GM18858 (cell line): ENCODE data around the gene IGFBP5.

Experiments used
- ATAC-seq: cut with Tn5 transposase; IDR thresholded peaks from one replicate; pipeline ENCODE4 v1.9.1; 2021; ENCODE audit not compliant: unreplicated experiment

Gene IGFBP5

DNA sequence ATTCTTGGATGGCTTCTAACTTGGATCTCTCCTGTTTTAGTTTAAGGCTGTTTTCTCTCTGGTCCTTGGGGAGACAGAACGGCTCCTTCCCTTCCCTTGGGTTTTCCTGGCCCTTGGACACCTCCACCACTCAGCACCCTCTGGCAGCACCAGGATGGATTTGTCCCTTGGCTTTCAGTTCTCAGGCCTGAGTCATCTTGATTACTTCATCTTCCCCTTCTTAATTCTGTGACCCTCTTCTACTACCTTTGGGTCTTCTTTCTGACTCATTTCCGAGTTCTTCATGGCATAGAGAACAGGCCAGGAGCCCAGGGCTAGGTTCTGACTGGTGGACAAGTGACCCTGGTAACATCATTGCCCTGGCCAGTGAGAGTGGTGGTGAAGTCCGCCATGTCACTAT is 47.2 kb downstream of the IGFBP5 start:
- no peak for ATAC-seq

DNA sequence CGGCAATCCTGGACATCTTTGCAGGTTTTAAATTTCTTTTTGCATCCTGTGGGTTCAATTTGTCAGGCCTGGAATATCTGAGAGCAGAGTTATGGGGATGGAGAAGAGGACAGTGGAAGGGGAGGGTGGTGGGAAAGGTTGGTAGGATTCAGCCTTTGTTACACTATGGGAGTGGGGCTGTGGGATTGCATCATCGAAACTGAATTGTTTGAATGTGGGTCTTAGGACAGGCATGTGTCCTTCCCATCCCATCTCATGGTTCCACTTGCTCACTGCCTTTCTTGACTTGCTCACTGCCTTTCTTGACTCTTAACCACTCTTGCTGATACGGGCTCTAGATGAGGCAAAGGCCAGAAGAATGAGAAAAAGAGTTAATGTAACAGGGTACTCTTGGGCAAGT is 49.2 kb downstream of the IGFBP5 start:
- no peak for ATAC-seq

DNA sequence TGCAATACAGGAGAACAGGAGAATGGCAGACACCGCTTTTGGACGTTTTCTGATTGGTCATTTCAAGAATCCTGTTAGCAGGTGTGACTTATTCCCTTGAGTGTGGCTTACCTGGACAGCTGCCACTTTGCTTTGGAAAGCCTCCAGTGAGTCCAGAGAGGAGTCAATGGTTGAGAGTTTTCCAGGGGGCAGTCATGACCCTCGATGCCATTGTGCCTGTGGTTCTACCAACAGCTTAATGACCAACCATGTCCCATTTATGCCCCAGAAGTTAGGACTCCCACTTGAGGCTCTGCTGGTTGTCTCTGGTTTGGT is 49.8 kb downstream of the IGFBP5 start:
- ATAC-seq, result no peak

DNA sequence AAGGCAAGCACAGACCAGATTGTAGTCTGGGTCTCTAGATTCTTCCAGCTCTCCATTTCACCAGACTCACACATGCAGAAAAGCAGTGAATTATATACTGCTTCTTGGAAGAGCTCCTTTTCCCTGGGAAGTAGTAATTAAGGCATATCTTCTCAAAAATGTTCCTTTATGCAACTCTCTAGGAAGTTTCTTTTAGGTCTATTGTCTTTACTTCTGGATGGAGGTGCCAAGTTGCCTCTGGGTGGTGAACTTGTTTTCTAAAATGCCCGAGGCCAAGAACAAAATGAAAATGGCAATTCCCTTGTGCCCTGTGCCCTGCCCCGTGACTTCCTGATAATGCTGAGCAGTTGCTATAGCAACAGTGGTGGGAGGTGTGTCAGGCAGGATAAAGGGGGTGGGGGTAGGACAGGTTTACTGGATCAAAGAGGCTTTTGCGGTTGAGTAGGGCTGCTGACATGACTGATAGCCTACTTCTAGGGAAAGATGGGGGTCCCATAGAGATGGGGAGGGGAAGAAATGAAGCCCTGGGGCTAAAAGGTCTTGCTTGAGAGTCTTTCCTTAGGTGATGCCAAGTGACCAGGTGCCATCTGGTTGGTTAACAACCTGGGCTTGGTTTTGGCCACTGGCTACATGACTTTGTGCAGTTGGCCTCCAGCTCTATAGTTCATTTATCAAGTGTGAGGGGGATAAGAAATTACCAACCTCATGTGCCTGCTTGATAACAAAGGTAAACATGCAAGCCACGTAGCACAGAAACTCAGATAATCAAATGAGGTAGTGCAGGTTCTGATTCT is 50.3 kb downstream of the IGFBP5 start:
- ATAC-seq, result no peak

DNA sequence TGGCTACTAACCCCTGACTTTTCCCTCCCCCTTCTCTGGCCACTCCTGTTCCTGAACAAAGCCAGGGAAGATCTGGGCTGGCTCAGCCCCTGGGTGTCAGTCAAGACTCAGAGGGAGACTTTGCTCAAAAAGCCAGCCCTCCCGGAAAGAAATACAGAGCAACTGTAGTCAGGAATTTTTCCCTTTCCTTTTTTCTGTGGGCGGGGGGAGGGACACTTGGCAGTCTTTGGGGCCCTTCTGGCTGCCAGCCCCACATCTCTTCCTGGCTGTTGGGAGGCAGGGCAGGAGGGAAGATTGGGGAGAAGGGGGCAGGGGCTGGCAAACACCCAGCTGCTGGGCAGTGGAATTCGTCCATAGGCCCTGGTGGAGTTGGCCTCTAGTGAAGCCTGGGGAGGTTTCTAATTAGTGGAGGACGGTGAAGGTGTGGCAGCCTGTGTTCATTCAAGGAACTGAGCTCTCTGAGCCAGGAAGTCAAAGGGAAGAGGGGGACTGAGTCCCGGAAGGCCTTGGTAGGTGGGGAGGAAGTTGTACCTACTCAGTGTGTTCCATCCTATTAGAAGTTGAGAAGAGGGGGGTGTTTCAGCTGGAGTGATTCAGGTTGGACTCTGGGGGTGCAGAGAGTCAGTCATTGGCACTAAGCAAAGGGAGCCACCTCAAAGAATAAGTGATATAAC is 51.2 kb downstream of the IGFBP5 start:
- ATAC-seq, result no peak

DNA sequence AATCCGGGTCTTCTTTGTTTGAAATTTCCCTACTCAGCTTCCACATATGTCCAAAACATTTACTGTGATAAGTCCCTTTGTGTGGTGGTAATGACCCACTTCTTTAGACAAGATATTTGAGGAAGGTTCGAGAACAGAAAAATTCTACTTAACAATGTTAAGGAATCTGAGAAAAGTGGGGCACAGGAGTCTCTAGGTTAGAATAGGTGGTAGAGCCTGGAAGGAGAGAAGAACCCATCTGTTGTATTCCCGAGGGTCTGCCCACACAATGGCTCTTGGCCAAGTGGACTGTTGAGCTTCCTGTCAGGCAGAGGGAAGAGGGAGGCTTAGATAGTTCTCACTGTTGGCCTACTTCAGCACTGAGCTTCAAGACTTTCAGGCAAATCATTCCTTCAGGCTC is 57.9 kb downstream of the IGFBP5 start:
- no peak for ATAC-seq

DNA sequence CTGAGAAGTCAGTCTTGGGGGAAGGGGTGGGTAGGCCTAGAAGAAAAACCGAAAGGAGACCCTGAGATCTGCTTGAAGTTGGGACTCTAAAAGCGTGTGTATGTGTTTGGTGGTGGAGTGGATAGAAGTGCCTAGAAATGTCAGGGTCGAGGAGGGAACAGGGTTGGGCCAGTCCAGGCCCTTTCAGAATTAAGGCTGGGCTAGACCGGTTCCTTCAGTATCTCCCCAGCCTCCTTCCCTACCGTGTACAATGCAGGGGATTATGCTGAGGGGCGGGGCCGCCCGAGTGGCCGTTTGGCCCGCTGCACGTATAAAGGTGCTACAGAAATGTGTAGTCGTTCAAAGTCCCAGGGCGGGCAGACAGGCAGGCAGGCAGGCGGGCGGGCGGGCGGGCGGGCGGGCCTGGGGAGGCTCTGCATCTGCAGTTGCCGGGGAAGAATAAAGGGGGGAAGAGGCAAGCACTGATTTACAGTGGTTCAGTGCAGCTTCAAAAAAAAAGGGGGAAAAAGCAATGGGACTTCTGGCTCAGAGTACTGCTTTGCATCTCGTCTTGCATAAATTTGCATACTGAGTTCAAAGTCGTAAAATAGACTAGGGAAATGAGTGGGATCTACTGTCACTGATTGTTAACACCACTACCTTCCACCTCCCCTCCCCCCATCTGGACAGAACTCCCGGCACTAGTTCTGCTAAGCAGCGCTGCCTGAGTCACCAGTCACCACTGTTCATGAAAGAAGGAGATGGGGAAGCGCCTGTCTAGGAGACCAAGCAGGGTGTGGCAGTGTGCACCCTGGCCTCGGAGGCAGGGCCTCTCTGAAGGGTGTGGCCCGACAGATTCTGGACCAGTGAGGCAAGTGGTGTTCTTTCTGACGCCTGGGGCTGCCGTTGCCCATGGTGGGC is 58.5 kb downstream of the IGFBP5 start:
- no peak for ATAC-seq

DNA sequence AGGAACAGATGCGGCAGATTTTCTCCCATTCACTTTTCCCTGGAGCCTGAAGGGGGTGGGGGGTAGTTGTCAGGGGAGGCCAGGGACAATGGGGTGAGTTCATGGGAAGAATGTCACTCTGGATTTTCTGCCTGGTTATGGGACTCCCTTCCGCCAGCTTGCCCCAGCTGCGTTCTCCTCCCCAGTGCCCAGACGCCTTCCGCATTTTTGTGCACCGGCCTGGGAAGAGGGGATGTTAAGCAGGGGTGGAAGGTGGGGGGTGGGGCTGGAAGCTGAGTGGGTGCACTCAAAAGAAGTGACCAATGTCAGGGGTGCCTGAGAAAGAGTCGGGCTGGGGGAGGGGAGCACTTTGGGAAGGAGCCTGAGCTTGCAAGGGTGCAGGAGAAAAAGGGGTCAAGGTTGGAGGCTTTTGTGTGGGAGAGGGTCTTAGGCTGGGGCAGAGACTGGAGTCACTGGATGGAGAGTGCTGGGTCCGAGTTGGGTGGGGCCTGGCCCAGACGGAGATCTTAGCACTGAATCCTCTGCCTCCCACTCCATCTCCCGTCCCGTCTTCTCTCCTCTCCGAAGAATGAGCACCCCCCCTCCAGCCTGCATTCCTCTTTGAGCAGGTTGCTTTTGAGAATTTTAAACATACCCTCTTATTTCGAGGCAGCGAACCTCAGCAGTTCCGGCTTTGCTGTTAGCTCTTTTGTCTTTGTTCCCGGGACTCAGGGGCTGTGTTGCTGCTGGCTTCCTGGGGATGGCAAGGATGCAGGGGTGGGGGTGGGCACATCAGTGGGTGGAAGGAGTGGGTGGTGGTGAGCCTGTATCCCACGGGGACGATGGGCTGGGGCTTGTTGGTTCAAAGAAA is 59.4 kb downstream of the IGFBP5 start:
- ATAC-seq, result no peak

DNA sequence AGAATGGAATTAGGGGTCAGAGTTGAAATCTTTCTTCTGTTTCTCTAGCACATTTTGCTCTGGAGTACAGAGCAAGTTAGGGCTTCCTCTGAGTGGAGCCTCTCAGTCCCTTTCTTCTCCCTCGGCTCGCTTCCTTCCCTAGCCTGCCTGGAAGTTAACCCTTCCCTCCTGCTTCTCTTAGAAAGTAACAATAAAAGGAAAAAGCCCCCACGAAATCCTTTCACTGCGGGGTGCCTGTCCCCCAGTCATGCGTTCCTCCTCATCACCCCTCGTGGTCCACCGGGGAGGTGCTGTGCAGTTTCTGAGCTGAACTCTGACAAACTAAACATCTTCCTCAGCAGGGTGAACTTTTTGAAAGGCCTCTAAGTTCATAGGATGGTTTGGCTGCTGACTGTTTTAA is 60.2 kb downstream of the IGFBP5 start:
- ATAC-seq, result no peak

DNA sequence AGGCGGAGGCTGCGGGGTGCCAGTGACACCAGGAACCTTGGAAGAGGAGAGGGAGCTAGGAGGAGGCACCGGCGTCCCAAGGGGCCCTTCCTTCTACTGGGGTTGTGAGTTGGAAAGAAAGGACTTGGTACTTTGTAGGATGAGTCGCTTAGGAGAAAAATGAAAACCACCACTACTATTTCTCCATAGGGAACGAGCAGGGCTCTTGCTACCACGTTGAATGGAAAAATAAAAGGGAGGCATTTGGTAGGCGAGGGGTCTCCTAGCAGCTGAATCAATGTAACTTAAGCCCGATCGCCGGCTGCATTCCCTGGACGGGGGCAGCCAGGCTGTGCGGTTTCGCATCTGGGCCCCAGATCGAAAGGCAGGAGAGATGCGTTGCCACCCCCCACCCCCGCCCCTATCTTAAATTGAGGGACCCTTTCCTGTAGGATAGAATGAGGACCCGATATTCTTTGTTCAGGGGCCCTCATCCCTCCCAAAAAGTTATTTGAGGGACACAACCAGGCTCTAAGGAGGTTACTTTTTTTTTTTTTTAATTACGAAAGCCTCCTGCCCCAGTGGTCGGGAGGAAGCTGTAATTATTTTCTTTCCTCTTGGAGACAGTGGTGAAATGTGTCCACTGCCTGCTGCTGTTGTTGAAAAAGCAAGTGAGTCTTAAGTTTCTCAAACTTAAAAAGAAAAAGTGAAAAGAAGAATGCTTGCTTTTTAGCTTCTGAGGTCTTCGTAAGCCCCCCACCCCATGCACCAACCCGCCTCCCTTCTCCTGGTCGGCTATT is 60.8 kb downstream of the IGFBP5 start:
- no peak for ATAC-seq

DNA sequence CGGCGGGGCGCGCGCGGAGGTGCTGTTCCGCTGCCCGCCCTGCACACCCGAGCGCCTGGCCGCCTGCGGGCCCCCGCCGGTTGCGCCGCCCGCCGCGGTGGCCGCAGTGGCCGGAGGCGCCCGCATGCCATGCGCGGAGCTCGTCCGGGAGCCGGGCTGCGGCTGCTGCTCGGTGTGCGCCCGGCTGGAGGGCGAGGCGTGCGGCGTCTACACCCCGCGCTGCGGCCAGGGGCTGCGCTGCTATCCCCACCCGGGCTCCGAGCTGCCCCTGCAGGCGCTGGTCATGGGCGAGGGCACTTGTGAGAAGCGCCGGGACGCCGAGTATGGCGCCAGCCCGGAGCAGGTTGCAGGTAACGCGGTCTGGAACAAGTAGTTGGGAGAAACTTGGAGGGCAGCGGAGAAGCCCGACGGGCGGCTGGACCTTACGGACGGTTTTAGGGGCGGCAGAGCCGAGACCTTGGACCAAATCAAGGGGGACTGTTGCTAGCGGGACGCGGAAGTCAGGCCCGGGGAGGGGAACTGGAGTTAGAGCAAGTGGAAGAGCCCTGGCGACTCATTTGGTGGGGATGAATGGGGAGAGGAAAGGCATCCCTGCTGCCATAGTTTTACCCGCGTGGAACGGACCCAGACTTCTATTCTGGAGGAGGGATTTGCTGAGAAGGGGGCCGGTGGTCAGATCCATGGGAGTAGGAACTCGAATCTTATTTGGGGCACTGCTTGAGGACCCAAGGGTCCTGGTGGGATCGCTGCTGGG is 61.6 kb downstream of the IGFBP5 start:
- no peak for ATAC-seq

DNA sequence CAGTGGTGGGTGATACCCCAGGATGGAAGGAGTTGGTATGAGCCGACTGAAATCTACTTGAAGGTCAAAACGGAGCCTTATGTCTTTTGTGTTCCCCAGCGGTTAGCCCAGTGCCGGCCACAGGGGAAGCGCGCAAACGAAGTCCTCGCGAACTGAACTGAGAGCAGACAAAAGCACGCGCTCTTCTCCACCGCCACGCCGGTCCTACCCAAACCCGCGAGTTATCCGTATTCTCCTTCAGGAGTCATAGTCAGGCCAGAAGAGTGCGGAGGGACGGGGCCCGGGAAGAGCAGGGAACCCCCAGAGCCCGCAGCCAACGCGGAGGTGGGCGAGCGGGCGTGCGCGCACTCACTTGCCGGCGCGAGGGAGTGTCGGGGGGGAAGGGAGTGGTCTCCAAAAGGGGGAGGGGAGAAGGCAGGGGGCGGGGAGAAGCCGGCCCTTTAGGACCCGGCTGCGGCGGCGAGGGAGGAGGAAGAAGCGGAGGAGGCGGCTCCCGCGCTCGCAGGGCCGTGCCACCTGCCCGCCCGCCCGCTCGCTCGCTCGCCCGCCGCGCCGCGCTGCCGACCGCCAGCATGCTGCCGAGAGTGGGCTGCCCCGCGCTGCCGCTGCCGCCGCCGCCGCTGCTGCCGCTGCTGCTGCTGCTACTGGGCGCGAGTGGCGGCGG is 62.3 kb downstream of the IGFBP5 start, which contains the start of gene IGFBP2:
TSS of gene IGFBP2 (plus strand) at position 469 of the 664 bp plus-strand sequence. CDS start at position 573, 104 bp downstream.
- ATAC-seq, result no peak

DNA sequence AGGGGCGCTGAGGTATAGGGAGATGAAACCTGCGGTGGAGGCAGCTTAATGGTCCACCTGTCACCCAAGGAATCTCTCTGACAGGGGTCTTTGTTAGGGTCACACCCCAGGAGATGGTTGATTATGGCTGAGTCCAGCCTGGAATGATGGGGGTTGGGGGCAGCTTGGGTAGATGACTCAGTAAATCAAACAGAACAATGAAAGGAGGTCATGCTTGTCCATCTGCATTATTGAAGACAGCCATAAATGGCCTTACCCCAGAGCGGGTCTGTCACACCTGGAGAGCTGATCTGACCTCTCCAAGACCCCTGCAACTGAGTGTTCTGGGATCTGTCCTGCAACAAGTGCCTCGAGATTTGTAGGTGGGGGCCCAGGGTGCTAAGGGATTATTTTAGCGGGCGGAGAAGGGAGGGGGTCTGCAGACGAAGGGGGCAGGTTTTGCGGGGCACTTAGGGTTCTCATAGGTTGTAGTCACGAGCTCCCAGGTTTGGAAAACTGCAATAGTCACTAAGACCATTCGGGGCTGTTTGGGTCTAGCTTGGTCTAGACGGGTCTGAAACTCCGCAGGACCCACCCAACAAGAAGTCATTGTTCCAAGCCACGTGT is 62.9 kb downstream of the IGFBP5 start:
- ATAC-seq, result no peak

DNA sequence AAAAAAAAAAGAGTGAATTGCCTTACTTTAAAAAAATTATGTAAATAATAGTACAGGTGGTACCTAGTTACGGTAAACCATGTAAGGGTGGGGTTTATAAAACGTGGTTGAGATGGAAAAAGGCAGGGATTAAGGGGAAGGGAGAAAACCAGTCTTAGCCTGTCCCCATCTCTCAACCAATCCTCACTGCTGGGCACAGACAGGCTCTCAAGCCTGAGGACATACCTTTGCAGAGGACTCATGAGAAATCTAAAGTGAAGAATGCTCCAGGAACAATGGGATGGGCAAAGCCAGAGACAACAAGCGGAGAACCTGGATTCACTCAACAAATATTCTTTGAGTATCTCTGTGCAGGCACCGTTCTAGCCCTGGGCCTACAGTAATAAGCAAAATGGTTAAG is 65.6 kb downstream of the IGFBP5 start:
- no peak for ATAC-seq

DNA sequence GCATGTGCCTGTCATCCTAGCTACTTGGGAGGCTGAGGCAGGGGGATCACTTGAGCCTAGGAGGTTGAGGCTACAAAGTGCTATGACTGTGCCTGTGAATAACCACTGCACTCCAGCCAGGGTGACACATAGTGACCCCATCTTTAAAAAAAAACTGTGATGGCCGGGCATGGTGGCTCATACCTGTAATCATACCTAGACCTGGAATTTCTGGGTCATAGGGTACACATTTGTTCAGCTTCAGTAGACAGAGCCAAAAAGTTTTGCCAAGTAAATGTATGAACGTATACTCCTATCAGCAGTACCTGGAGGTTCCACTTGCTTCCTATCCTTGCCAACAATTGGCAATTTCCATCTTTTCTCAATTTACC is 68.5 kb downstream of the IGFBP5 start:
- no peak for ATAC-seq

DNA sequence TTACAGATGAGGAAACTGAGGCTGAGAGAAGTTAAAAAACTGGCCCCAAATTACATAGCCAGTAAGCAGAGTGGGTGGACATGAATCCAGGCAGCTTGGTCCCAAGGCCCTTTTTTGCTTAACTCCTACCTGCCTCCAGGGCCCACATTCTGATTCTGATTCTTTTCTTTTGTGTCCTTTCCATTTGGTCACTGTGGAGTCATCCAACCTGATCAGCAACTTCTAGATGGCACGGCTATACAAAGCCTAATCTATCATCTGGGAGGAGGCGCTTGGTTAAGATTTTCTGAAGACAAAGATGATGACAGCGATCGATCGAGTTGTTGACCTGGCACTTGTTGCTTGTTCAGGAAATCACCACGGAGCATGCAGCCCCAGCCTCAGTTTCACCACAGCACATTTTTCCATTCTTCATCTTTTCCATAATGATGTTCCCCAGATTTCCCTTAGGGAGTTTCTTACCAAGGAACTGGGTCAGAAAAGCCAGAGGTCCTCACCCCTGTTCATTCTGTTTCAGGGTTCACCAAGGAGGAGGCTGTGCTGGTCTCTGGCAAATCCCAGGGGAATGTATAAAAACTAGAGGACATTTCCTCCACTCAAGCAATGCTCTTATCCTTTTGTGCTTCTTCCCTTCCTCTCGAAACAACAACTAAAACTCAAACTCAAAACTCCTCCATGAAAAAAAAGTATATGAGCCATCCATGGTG is 69.0 kb downstream of the IGFBP5 start:
- ATAC-seq, result no peak

DNA sequence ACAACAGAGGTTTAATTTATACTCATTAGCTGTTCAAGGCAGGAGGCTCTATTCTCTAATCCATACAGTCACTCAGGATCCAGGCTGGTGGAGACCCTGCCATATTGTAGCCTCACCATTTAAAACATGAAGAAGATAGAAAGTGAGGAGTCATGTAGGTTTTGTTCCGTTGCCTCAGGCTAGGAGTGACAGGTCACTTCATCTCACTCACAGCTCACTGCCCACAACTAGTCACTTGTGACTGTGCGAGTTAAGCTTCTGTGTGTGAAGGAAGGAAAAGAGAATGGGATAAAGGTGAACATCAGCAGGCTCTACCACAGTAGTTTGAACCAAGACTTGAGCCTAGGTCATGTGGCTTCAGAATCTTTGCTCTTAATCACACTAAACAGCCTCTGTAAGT is 71.1 kb downstream of the IGFBP5 start:
- no peak for ATAC-seq

DNA sequence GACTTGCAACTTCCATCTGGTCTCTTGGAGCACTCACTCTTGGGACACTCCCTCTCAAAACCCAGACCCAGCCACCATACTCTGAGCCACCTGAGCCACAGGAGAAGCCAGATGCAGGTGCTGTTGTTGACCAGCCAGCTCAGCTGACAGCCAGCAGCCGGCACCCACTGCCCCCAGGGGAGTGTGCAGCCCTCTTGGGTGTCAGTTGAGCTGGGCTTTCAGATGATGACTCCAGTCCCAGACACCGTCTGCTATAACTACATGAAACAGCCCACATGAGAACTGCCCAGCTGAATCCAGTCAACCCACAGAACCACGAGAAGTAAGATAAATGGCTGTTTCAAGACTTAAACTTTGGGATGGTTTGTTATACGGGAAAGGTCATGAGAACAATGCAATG is 72.8 kb downstream of the IGFBP5 start:
- ATAC-seq, result no peak
